Keratinocyte (primary cell): Measurements from ENCODE around the gene SEC24B. TPM values are rescaled to one million over a fixed set of nuclear protein-coding genes. Genes with fewer than 3 reads are reported as not detected.

Experiments
- DNase-seq: peaks from one replicate; pipeline ENCODE4 v3.0.0-alpha.2; 2011; ENCODE audit warnings: low read depth, missing footprints, low spot score
- FAIRE-seq: peaks from 2 replicates; lab custom pipeline; 2011; peaks lifted over from hg19 to GRCh38; lab: Jason Lieb, UNC
- H2AFZ ChIP-seq: 2 replicates; pipeline ENCODE4 v1.6.0; 2012; ENCODE audit warnings: low read length, control low read depth, inconsistent platforms; ENCODE audit not compliant: control insufficient read depth
- H3K27ac ChIP-seq: 2 replicates; pipeline ENCODE4 v1.5.1; 2011; ENCODE audit warnings: low read length; ENCODE audit not compliant: control insufficient read depth, insufficient read depth
- H3K27me3 ChIP-seq: 3 replicates; pipeline ENCODE4 v1.6.0; 2011; ENCODE audit warnings: low read length; ENCODE audit not compliant: control insufficient read depth, insufficient read depth; ENCODE audit errors: extremely low read depth
- H3K36me3 ChIP-seq, 2 experiments: 2 replicates in 1 of 2; 3 replicates in 1 of 2; pipeline ENCODE4 v1.5.1; 2011; ENCODE audit warnings: low read length in 2 of 2, mild to moderate bottlenecking in 1 of 2; ENCODE audit not compliant: control insufficient read depth in 2 of 2, insufficient read depth in 2 of 2; ENCODE audit errors: extremely low read depth in 1 of 2
- H3K4me1 ChIP-seq: 3 replicates; pipeline ENCODE4 v1.5.1; 2011; ENCODE audit warnings: low read length; ENCODE audit not compliant: control insufficient read depth, insufficient read depth; ENCODE audit errors: extremely low read depth
- H3K4me2 ChIP-seq: 3 replicates; pipeline ENCODE4 v1.6.0; 2011; ENCODE audit warnings: low read depth, low read length; ENCODE audit not compliant: control insufficient read depth, insufficient read depth; ENCODE audit errors: extremely low read depth
- H3K4me3 ChIP-seq, 3 experiments: fragments of 200-600 bp in 1 of 3; sonication (generic) in 1 of 3; 2 replicates in 2 of 3; 3 replicates in 1 of 3; pipeline ENCODE4 v1.5.1; 2011 to 2016; ENCODE audit warnings: low read length in 3 of 3, mild to moderate bottlenecking in 3 of 3, control low read depth in 2 of 3, inconsistent platforms in 1 of 3, low read depth in 1 of 3, mixed read lengths in 1 of 3, mixed run types in 1 of 3, moderate library complexity in 1 of 3; ENCODE audit not compliant: control insufficient read depth in 2 of 3, insufficient read depth in 2 of 3; ENCODE audit errors: extremely low read depth in 1 of 3
- H3K79me2 ChIP-seq: 2 replicates; pipeline ENCODE4 v1.6.0; 2012; ENCODE audit warnings: low read length; ENCODE audit not compliant: control insufficient read depth, insufficient read depth
- H3K9ac ChIP-seq: 3 replicates; pipeline ENCODE4 v1.6.0; 2011; ENCODE audit warnings: low read length; ENCODE audit not compliant: control insufficient read depth, insufficient read depth; ENCODE audit errors: extremely low read depth
- H3K9me1 ChIP-seq: 3 replicates; pipeline ENCODE4 v1.6.0; 2011; ENCODE audit warnings: low read length; ENCODE audit not compliant: control insufficient read depth, insufficient read depth; ENCODE audit errors: extremely low read depth
- H3K9me3 ChIP-seq: 2 replicates; pipeline ENCODE4 v1.5.1; 2012; ENCODE audit warnings: low read depth, low read length; ENCODE audit not compliant: control insufficient read depth
- H4K20me1 ChIP-seq: 3 replicates; pipeline ENCODE4 v1.6.0; 2011; ENCODE audit warnings: low read length; ENCODE audit not compliant: control insufficient read depth, insufficient read depth; ENCODE audit errors: extremely low read depth
- CTCF ChIP-seq, 3 experiments: IDR thresholded peaks in 1 of 3; conservative IDR thresholded peaks in 1 of 3; optimal IDR thresholded peaks in 1 of 3; 2 replicates in 2 of 3; 3 replicates in 1 of 3; pipeline versions ENCODE3 to v1.5.1; 2011; ENCODE audit warnings: low read length in 3 of 3, mild to moderate bottlenecking in 3 of 3, moderate library complexity in 2 of 3, control low read depth in 1 of 3, inconsistent platforms in 1 of 3; ENCODE audit not compliant: insufficient read depth in 2 of 3; ENCODE audit errors: extremely low read depth in 1 of 3
- EZH2 ChIP-seq: IDR thresholded peaks from one replicate; pipeline ENCODE4 v1.6.1; 2012; ENCODE audit warnings: inconsistent platforms, mild to moderate bottlenecking, low read length, moderate library complexity
- dilution Hi-C: fragments of 300-500 bp; cut with MboI; formaldehyde crosslinking; loops from one replicate; pipeline ENCODE4 v1.7.0; 2020; ENCODE audit warnings: low sequenced_read_pairs; ENCODE audit not compliant: extremely low pct_ligation_motif_present
- polyA plus RNA-seq, 5 experiments: library from polyadenylated mRNA; depleted of rRNA in 3 of 5; stranded (reverse) in 3 of 5; stranded (forward) in 1 of 5; unstranded in 1 of 5; fragments of >200 nt; gene quantifications; 1 replicate in 1 of 5; 2 replicates in 3 of 5; 3 replicates in 1 of 5; pipeline versions ENCODE4 v1.2.1 to v1.2.3, GENCODE V29; 2011 to 2012; ENCODE audit warnings: missing spikeins in 2 of 5, low read depth in 1 of 5, low replicate concordance in 1 of 5

SEC24B gene
- polyA plus RNA-seq, 1 donor (not counting 4 experiments of a cell fraction or from before 2014, with no cell fraction given): 53.4 TPM

DNA sequence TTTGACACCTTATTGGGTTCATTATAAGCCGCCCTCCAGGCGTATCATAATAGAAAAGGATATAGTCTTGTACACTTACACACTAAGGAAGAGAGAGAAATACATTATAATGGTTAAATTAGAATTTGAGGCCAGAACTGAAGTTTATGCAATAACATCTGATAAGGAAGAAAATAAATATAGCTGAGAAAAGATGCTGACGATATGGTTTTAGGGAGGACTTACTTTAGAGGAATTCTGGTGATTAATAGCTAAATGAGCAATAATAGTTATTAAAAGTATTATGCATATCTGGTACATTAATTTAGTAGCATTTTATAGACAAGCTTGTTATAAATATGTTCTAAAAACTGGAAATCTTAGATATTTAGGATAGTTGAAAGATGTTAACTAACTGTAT lies 138.5 kb downstream of the SEC24B start:
- Histone ChIP-seq H2AFZ (no peak overlapping the region), H3K27me3 (no peaks in the 10 kb centered on the region), H3K27ac (no peak overlapping the region), H3K4me2 (no peak overlapping the region), H3K79me2 (peaks cover under 1% of the 10 kb centered on the region), H3K4me1 (no peaks in the 10 kb centered on the region), H3K9me1 (no peaks in the 10 kb centered on the region), H3K9ac (no peak overlapping the region), H3K9me3 (no peaks in the 10 kb centered on the region), H4K20me1 (no peaks in the 10 kb centered on the region), H3K36me3 (no peaks in the 10 kb centered on the region), H3K4me3 (no peak overlapping the region)
- DNase-seq (no peak), FAIRE-seq (no peak)
- TF ChIP-seq CTCF (optimal IDR thresholded peaks at IDR 0.05 in 1 of 3, IDR thresholded peaks at IDR 0.05 in 1 of 3, conservative IDR thresholded peaks at IDR 0.05 in 1 of 3; ENCODE audit: extremely low read depth in 1 of 3, insufficient read depth in 2 of 3, low read length in 3 of 3) (no peak), EZH2 (no peak)
- dilution Hi-C loops: no loop called here

DNA sequence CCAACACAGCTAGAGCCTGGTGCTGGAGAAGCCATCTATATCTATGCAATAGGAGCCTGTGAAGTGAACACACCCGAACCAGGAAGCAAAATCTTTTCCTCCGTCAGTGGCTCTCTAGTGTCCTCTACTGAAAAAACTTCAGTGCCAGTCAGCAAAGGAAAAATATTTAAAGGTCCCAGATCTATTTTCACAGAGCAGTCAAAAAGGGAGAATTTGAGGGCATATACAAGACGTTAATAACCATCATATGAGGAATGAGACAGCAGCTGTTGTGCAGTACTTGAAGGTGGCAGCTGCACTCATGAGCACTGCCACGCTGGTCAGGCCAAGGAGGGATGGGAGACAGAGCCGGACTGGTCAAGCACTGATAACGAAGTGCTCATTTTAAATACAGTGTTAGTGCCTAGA lies 140.8 kb downstream of the SEC24B start:
- H3K79me2 ChIP-seq: peaks cover 2% of the 10 kb centered on the region
- no peak overlapping the region for H3K4me2 ChIP-seq
- no peak for FAIRE-seq

More for the DNA sequence above, 140.8 kb downstream of the SEC24B start:
- H3K4me3 ChIP-seq: no peak overlapping the region
- DNase-seq: no peak
- no peaks in the 10 kb centered on the region for H3K9me3 ChIP-seq
- H2AFZ ChIP-seq: no peak overlapping the region
- H3K9me1 ChIP-seq: no peaks in the 10 kb centered on the region
- no peaks in the 10 kb centered on the region for H3K27me3 ChIP-seq
- H3K36me3 ChIP-seq: no peaks in the 10 kb centered on the region
- no peaks in the 10 kb centered on the region for H3K4me1 ChIP-seq
- no peak overlapping the region for H3K9ac ChIP-seq
- no peaks in the 10 kb centered on the region for H4K20me1 ChIP-seq
- TF ChIP-seq CTCF (optimal IDR thresholded peaks at IDR 0.05 in 1 of 3, IDR thresholded peaks at IDR 0.05 in 1 of 3, conservative IDR thresholded peaks at IDR 0.05 in 1 of 3; ENCODE audit: extremely low read depth in 1 of 3, insufficient read depth in 2 of 3, low read length in 3 of 3) (peak; percentile 23 to 49 (median 31)), EZH2 (no peak)
- H3K27ac ChIP-seq: no peak overlapping the region
- dilution Hi-C loops: no loop called here
